HG02642 (cell line): Measurements from ENCODE around the gene MEIOB.

Experiments used
- ATAC-seq: cut with Tn5 transposase; IDR thresholded peaks from one replicate; pipeline ENCODE4 v1.9.1; 2021; ENCODE audit warnings: mild to moderate bottlenecking; ENCODE audit not compliant: unreplicated experiment, poor library complexity

Gene MEIOB

GRCh38 chr16:1834096-1834495, 37.9 kb downstream of the MEIOB start:
- ATAC-seq = no peak

GRCh38 chr16:1832838-1833454, 39.0 kb downstream of the MEIOB start:
- ATAC-seq = no peak

- no peak for ATAC-seq
Observed at GRCh38 chr16:1831186-1832075, 40.5 kb downstream of the MEIOB start.

GRCh38 chr16:1830213-1830612, 41.8 kb downstream of the MEIOB start:
- no peak for ATAC-seq

GRCh38 chr16:1828645-1829410, 43.1 kb downstream of the MEIOB start:
- no peak for ATAC-seq

DNA sequence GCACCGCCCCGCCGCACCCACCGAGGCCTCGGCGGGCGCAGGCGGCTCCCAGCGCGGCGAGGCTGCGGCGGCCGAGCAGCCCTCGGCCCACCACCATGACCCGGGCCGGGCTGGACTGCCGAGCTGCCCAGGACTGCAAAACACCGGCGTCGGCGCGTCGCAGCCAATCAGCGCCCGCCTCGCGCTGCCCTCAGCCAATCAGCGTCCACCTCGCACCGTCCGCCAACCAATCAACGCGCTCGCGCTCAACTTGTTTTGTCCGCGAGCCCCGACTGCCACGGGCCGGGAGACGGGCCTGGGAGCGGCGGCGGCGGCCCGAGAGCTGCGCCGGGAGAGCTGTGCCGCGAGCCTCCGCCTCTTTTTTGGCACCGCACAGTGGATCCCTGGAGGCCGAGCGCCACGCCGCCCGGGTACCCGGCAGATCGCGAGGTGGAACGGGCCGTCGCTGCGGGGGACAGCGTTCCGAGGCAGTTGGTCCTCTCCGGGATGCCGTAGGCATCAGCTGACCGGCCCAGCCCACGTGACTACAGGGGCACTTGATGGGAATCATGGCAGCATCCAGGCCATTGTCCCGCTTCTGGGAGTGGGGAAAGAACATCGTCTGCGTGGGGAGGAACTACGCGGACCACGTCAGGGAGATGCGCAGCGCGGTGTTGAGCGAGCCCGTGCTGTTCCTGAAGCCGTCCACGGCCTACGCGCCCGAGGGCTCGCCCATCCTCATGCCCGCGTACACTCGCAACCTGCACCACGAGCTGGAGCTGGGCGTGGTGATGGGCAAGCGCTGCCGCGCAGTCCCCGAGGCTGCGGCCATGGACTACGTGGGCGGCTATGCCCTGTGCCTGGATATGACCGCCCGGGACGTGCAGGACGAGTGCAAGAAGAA, 45.0 kb downstream of the MEIOB start, which contains the start of the genes FAHD1 and HAGH:
TSS of gene FAHD1 (plus strand) at position 516 of the 883 bp plus-strand sequence. CDS start at position 549, 33 bp downstream.
TSS of gene HAGH (minus strand) at position 135 of the 883 bp plus-strand sequence. CDS start at position 97, 38 bp downstream.
- peak; percentile 88 for ATAC-seq

GRCh38 chr16:1825864-1826690, 45.9 kb downstream of the MEIOB start:
- peak; percentile 49 for ATAC-seq

DNA sequence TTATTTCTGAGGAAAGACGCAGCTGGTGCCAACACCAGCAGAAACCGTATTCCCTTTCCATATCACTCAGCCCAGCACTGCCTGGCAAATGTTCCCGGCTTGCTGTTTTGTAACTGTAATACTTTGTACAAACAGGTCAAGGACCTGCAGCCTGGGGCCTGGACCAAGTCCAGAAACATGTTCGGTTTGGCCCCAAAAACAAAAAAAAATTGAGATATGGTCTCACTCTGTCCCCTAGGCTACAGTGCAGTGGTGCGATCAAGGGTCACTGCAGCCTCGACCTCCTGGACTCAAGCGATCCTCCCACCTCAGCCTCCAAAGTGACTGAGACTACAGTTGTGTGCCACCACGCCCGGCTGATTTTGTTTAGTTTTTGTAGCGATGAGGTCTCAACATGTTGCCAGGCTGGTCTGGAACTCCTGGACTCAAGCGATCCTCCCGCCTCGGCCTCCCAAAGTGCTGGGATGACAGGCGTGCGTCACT, 46.5 kb downstream of the MEIOB start:
- ATAC-seq = no peak

DNA sequence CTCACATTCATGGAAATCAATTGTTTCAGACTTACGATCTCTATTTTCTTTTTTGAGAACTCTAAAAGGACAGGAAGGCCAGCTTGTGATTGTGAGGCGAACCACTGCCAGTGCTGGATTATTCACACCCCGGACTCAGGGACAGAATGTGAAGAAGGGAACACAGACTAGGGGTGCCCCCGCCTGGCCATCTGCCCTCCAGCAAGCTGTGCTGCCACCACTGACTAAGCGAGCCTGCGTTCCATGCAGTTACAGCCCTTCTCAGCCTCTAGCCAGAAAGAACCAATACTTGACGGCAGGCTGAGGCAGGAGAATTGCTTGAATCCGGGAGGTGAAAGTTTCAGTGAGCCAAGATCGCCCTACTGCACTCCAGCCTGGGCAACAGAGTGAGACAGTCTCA, 48.1 kb downstream of the MEIOB start:
- no peak for ATAC-seq

GRCh38 chr16:1822801-1823200, 49.2 kb downstream of the MEIOB start:
- ATAC-seq = no peak

DNA sequence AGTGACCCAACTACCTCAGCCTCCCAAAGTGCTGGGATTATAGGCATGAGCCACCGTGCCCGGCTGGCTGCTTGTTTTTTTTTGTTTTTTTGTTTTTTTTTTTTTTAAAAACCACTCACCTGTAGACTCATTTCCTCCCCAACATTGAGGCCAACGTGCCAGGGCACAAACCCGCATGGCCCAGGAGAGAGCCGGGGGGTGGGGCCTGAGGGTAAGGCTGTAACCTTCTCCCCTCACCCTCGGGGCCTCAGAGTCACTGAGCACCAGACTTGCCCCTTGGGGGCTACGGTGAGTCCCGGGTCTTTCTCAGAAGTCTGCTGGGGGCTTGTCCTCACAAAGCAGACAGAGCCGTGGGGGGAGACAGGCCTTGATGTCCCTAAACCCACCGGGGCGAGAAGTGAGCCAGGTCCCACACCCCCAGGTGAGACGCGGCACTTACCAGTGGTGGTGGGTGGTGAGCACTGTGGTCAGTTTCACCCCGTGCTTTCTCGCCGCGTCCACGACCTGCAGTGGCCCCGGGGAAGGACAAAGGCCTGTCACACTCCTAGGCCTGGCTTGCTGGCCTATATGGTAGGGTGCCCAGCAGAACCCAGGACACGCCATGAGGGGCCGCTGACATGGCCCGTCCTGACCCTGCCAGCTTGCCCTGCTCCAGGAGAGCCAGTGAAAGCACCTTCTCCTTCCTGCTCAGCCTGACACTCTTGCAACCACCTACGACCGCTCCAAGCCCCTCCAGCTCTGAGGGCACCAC, 49.9 kb downstream of the MEIOB start:
- no peak for ATAC-seq

- ATAC-seq = no peak
Observed at GRCh38 chr16:1820946-1821290, 51.0 kb downstream of the MEIOB start.

DNA sequence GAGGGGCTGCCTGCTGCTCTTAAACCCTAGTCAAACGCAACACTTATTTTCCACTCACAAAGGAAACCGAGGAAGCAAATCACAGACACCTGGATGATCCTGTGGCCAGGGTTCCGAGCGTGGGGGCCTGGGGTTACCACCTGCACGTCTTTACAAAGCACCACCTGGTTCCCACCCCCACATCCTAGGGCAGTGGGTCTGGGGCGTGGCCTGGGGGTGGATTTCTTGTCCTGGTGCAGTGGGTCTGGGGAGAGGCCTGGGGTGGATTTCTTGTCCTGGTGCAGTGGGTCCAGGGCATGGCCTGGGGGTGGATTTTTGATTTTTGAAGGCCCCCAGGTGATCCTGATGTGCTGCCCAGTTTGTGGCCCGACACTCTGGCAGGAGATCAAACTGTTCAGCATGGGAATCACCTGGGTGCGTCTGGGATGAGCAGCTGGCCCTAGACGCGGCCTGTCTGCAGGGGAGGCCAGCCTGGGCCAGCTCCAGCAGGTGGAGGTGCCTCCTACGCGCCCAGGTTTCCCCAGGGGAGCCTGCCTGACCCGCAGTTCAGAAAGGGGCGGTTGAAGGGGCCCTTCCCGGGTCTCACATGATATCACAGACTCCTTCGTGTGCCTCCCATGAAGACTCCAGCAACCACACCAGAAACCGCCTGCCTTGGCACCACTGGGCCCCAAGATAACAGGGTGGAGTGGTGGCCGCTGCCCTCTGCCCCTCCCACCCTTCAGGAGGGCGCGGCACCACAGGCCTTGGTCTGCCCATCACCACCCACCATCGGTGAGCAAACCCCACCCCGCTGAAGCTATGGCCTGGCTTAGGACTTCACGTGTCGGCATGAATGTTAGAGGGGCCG, 51.6 kb downstream of the MEIOB start:
- ATAC-seq = no peak

DNA sequence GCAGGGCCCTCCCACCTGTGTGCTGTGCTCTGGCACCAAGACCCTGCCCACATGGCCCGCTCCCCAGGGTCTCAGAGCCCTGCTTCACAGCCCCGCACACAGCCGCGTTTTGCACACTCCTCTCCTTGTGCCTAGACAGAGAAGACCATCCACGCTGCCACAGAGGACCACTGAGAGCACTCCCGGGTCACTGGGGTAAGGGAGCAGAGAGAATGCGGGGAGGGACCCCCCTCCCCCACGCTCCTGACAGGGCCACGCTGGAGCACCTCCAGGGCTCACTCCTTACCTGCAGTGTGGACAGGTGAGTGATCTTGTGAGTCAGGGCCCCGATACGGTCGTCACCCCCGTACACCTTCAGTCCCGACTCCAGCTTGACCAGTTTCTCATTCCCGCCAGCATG, 52.4 kb downstream of the MEIOB start:
- ATAC-seq = no peak

- ATAC-seq = no peak
Observed at GRCh38 chr16:1818873-1819525, 53.0 kb downstream of the MEIOB start.

GRCh38 chr16:1818204-1818872, 53.6 kb downstream of the MEIOB start:
- no peak for ATAC-seq
